NCI-H2107 (cell line): Measurements from ENCODE around the gene SPPL2A.

Source experiments
- DNase-seq: peaks from one replicate; lab custom pipeline; 2025; lab: John Stamatoyannopoulos, UW

SPPL2A gene

GRCh38 chr15:50686469-50687301 lies 78.8 kb downstream of the SPPL2A start, which contains the start of gene TRPM7:
TSS of gene TRPM7 (minus strand) at chr15:50686797. CDS start at chr15:50686533, 264 bp downstream.
- DNase-seq: peak; percentile 58

GRCh38 chr15:50685976-50686468 lies 79.5 kb downstream of the SPPL2A start:
- no peak for DNase-seq

DNA sequence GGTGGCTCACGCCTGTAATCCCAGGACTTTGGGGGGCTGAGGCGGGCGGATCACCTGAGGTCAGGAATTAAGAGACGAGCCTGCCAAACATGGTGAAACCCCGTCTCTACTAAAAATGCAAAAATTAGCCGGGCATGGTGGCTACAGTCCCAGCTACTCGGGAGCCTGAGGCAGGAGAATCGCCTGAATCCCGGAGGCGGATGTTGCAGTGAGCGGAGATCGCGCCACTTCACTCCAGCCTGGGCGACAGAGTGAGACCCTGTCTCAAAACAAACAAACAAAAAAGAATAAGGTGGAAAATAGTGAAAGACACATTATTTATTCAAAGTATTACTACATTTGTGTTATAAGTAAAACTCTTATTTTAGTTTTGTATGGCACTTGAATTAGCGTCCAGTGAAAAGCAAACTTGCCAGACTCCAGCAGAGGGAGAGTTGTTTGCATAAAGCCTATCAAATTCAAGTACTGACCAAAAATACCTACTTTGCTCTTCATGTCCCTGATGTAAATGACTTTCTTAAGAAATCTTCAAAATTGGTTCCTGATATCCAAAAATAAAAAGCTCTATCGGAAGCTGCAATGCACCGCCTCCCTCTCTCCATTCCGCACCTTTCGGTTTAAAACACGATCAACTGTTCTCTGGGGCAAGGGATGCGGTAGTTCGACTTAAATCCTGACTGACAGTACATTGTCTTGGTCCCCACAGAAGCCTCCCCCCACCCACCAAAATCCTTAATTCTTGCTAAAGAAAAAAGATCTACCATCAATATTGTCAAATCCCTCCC lies 80.1 kb downstream of the SPPL2A start:
- no peak for DNase-seq

DNA sequence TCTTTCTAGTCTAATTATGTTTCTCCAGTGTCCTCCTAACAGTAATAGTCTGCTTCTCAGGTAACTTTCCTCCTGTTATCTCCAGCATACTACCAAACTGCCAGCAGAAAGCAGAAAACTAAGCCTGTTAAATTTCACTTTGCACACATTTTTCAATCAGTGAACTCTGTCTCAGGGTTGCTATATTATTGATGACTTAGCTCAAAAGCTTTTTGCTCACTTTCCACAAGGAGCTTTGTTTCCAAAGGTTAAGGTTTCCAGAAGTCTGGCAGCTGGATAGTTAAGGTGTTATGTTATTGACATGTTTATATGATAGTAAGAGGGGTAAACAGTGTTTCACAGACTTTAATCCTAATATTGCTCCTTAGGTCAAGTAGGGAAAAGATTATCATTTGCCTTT lies 84.0 kb downstream of the SPPL2A start:
- DNase-seq: no peak

GRCh38 chr15:50676799-50677483 lies 88.6 kb downstream of the SPPL2A start:
- DNase-seq: no peak

DNA sequence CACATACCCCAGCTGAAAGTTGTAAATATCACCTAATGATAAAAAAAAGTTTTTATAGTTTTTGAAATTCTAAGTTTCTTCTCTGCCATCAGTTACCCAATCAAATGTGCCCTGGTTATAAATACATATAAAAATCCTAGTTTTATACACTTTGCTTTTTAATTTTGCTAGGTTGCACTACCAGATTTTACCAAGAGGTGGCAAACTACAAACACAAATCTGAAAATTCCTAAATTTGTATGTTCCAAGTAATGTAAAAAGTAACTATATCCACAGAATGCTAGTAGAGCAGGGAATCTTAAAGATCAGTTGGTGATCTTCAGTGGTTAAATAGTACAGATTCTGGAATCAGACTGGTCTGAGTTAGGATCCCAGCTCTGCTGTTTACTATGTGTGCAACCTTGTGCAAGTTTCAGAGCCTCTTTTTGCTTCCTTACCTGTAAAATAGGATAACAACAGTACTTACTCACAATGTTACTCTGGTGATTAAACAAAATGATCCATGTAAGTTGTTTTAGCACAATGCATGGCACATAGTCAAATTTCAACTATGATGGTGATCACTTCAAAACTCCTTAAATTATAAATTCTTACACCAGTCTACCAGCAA lies 89.9 kb downstream of the SPPL2A start:
- DNase-seq: no peak

GRCh38 chr15:50670115-50670514 lies 95.4 kb downstream of the SPPL2A start:
- DNase-seq: no peak

DNA sequence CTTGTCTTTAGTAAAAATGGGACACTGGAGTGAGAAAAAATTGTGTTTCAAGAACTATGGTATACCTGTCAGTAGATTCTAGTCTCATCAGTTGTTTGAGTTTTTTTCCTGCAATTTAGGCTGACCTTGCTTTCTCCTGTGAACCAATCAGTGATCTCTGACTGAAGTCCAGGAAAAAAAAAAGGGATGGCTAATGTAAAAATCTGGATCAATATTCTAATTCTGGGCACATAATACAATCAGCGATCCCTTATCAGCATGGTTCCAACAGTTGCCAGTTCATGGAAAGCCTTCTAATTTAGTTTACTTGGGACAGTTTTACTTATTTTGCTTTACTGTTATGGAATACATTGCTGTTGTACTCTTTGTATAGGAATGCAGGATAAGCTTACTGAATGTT lies 95.9 kb downstream of the SPPL2A start:
- DNase-seq: no peak

GRCh38 chr15:50665938-50666337 lies 99.6 kb downstream of the SPPL2A start:
- no peak for DNase-seq

DNA sequence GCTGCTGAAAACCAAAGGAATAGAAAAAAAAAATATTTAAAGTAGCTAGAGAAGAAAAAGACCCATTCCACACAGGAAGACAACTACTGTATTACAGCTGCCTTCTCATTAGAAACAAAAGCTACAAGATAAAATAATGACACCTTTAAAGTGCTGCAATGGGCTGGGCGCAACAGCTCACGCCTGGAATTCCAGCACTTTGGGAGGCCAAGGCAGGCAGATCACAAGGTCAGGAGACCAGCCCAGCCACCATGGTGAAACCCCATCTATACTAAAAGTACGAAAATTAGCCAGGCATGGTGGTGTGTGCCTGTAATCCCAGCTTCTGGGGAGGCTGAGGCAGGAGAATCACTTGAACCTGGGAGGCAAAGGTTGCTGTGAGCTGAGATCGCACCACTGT lies 110.0 kb downstream of the SPPL2A start:
- DNase-seq: no peak

DNA sequence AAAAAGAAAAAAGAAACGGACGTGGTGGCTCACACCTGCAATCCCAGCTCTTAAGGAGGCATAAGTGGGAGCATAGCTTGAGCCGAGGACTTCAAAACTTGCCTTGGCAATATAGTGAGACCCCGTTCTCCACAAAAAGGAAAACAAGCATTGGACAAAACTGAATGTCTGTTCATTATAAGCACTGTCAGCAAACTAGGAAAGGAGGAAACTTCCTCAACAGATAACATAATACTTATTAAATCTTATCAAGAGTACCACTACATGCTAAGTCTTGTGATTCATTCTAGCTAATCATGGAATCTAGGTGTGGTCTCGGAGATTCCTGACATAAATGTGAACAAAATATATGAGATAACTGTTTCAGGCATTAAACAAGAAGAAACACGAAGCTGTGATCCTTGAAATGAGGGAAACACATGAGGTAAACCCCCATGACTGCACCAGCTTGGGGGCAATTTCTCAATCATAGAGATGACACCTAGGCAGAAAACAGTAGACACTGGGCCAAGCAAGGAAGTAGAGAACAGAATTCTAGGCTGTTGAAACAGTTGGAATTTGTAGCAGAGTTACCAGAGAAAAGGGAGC lies 112.3 kb downstream of the SPPL2A start:
- DNase-seq: no peak

GRCh38 chr15:50652671-50653070 lies 112.8 kb downstream of the SPPL2A start:
- DNase-seq: no peak
